Ammon's horn (tissue), 1 donor: ENCODE results near the gene CDCA7L.
"Not testable (repeated sequence)": the region's sequence is repeated elsewhere in the genome, so short reads cannot be mapped to it uniquely, and the experiment has no call there.

ENCODE experiments used
- DNase-seq: peaks from one replicate; pipeline ENCODE4 v3.0.0-alpha.2; 2016; ENCODE audit warnings: low spot score

Gene CDCA7L

DNA sequence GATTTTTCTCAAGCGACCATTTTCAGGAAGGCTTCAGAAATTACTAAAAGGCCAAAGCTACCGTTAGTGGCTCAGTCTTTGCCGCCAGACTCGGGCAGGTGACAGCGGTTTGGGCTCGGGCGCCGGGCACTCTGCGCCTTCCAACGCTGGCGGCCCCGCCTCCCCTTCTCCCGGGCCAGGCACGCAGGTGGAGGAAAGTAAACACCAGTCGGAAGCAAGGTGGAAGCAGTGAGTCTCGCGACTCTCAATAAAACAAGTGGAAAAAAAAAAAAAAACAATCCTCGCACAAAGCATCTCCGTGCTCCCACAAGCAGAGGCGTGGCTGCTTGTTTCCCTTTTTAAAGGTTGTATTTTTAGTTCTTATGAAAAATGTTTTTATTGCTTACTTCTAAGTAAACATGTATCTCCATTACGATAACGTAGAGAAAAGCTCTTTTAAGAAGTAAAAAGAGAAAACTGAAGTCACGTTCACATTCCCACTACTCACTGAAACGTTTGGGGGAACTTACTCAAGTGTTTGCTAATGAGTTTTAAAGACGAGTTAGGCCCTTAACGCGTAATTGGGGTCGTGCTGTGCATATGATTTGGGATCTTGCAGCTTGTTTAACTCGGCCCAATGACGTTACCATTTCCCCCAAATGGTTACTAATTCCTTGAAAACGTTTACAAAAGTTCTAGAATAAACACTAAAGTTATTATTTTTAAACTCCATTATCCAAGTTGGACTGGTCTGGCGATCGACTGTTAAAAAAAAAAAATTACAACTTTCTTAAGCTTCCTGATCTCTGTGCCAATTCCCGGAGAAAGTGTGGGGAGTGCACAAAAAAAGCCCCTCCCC is 864 bp downstream of the CDCA7L start:
- peak; percentile 8 for DNase-seq

- no peak for DNase-seq
These were observed 2.3 kb downstream of the CDCA7L start for GRCh38 chr7:21943436-21943835.

DNA sequence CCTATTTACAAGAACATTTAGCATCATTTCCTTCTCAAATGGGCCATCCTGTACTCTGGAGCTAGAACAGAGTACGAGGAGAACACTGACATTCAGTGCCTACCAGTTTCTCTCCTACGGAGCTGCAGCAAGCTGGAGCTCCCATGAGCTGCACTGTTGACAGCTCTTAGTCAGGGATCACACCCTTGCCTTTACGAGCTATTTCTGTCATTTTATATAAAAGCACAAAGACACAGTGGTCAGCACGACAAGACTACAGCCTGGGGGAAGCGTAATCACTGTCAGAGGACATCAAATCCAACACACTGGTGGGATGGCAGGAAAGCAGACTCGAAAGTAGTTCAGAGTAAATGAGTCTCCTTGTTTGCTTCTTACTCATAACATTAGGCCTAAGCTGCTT is 2.7 kb downstream of the CDCA7L start:
- DNase-seq, result peak; percentile 27

DNA sequence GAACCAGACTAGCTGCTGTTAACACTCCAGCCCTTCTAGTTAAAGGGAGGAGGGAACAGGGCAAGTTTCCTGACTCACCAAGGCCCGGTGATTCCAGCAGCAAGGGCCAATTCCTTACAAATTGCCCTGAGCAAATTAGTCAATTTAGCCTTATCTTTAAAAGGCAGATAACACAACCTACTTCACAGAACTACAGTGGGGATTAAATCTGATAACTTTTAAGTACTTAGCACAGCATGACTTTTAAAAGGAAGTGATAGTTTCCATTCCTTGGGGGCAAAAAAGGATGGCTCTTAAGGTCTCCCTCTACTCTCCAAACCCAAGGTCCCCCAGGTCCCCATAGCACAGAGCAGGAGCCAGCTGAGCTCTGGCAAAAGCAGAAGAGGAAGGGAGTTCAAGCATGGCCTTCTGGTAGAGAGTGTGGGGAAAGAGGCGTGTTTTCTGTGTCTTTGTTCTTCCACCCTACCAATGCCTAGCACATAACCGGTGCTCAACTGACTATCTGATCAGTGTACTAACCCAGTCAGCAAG is 4.0 kb downstream of the CDCA7L start:
- peak; percentile 8 for DNase-seq

DNA sequence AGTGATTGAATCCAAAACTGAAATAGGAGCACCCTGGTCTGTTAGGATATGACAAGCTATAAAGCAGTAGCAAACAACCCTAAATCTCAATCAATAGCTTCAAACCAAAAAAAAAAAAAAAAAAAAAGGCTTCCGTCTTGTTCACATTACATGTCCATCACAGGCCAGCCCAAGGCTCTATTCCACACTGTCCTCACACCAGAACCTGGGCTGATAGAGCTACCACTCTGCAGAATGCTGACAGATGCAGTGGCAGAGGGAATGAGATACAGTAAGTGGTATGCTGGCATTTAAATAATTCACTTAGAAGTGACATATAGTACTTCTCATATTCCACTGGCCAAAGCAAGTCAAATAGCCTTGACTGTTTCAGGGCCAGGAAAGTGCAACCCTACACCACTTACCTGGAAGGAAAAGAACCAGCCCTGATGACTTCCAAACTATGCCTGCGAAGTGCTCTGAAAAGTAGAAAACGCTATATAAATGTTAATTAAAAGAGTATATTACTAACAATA is 5.8 kb downstream of the CDCA7L start:
- no peak for DNase-seq

- no peak for DNase-seq
These were observed 6.4 kb downstream of the CDCA7L start for GRCh38 chr7:21939136-21939857.

DNA sequence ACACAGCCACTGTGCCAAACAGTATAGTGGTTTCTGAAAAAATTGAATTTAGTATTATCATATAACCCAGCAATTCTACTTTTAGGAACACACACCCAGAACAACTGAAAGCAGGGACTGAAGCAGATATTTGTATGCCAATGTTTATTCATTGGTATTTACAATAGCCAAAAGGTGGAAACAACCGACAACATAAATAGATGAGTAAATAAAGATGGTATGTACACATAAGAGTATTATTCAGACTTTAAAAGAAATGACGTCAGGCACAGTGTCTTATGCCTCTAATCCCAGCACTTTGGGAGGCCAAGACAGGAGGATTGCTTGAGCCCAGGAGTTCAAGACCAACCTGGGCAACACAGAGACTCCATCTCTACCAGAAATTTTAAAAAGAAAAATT is 7.2 kb downstream of the CDCA7L start:
- no peak for DNase-seq

GRCh38 chr7:21934808-21935207 is 10.9 kb downstream of the CDCA7L start:
- DNase-seq, result no peak

- not testable (repeated sequence) for DNase-seq
These were observed 12.4 kb downstream of the CDCA7L start for GRCh38 chr7:21933293-21933692.

GRCh38 chr7:21927693-21928092 is 18.0 kb downstream of the CDCA7L start:
- no peak for DNase-seq

DNA sequence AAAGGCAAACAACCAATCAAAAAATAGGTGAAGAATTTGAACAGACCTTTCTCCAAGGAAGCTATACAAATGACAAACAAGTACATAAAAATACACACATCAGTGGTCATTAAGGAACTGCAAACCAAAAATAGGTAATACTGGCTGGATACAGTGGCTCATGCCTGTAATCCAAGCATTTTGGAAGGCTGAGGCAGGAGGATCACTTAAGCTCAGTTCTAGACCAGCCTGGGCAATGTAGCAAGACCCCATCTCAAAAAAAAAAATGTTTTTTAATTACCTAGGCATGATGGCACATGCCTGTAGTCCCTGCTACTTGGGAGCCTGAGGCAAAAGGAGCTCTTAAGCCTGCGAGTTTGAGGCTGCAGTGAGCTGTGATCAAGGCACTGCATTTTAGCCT is 19.3 kb downstream of the CDCA7L start:
- DNase-seq, result no peak

DNA sequence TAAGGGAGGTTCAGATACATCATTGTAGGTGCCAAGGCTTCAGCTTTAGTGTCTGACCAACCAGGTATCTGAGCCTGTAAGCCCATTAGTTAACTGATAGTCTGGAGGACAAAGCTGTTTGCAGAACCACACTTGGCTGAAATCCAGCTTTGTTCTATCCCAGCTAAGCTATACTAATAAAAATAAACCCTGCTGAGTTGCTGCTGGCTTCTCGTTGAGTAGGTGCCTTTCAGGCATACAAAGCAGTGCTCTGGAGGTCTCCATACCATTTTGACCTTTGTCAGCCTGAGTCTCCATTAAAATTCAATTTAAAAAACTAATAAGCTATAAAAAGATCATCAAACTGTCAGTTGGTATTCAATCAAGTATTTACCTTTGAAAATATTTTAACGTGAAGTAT is 22.0 kb downstream of the CDCA7L start:
- no peak for DNase-seq

DNA sequence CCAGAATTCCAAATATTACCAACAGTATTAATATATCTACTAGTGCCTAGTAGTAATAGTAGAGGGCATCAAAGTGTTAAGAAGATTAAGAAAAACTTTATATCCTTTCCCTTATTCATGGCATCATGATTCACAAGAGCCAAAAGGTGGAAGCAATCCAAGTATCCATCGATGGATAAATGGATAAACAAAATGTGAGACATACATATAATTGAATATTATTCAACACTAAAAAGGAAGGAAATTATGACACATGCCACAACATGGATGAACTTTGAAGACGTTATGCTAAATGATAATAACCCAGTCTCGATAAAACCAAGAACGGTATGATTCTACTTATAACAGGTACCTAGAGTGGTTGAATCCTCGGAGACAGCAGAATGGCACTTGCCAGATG is 23.1 kb downstream of the CDCA7L start:
- no peak for DNase-seq

- no peak for DNase-seq
These were observed 24.8 kb downstream of the CDCA7L start for GRCh38 chr7:21920936-21921335.

DNA sequence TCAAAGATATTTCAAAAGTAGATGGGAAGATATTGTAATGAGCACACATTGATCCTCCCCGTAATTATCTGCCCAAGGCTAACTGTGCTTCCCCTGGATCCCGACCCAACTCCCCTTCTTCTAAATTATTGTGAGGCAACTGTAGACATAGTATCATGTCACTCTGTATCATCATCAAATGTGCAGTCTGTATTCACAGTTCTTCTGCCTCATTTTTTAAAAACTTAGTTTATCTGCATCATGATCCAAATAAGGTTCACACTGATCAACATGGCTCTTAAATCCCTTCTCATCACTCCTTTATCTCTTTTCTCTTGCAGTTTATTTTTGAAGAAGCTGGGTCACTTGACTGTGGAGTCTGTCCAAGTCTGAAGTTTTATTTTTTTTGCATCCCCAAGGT is 27.5 kb downstream of the CDCA7L start:
- DNase-seq, result no peak

DNA sequence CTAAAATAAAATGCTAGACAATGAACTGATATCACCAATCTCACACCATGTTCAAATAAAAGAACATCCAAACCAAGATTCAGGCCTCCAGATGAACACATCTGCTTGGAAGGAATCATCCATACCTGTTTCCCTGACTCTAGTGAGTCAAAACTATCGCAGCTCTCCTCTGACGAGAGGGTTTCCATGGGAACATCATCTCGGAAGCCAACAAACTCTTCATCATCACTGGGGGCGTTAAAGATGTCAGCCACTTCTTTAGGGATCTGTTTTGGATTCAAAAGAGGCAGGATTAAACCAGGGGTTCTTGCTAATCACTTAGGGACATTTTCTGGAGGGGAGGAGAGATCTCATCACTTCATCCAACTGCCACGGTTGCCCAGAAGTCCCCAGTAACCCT is 29.1 kb downstream of the CDCA7L start:
- no peak for DNase-seq

DNA sequence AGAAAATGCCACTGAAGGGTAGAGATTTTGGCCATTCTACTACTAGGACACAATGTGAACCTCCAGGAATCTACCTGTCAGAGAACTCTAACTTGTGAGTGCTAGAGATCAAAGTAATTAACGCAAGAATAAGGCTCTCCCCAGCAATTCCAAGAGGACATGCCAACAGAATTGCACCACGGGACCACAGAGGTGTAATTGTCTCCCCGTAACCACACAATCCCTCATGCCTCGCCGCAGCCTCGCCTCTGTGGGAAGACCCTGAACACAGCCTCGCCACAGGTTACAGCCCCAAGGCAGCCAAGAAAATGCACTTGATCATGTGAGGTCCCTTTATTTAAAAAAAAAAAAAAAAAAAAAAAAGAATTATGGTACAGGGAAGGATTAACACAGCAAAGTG is 29.5 kb downstream of the CDCA7L start:
- DNase-seq, result no peak

DNA sequence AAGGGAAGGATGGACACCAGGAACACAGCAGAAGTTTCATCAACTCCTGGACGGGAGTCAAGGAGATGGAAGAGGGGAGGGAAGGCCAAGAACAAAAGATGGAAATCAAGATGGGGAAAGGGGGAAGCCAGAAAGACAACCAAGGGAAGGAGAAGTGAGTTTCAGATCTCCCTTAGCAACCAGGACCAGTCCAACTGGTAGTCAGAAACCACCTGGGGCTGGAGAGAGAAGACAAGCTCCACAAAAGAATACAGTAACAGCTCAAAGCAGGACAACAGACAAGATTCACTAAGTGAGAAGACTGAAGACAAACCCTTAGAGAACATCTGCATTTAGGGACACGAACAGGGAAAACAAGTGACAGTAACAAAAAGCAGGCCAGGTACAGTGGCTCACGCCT is 30.6 kb downstream of the CDCA7L start:
- DNase-seq, result no peak

- no peak for DNase-seq
These were observed 31.0 kb downstream of the CDCA7L start for GRCh38 chr7:21914671-21915070.

DNA sequence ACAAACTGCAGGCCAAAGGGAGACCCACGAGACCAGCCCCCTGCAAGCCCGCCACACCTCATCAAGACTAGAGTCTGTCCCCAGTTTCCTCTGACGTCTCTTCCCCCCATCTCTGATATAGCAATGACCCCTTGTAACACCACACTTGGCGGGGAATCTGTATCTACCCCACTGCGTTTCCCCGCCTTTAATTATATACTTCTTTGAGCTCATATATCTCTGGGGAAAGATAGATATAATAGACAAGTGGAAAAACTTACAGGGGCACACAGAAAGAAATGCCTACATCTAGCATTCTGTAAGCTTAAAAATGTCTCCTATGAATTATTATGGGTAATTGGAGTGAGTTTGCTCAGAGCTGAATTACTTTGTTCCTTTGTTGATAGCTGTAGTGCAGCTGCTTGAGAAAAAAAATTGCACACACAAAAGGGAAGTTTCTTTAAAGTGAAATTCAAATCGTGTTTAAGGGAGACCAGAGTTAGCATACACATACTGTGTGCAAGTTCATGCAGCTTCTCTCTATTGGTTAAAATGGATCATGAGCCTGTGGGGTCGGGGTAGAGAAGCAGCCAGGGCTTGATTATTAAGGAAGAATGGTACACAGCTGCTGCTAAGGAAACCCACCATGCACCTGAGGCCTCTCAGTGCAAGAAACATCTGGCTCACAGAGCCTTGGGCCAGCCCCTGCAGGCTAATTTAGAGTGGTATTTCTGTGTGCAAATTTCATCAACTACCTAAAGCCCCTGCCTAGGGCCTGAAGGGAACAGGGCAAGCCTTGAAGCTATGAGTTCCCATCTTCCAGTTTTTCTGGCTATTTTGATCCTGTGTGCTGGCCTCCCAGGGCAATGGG is 32.5 kb downstream of the CDCA7L start:
- DNase-seq, result no peak

DNA sequence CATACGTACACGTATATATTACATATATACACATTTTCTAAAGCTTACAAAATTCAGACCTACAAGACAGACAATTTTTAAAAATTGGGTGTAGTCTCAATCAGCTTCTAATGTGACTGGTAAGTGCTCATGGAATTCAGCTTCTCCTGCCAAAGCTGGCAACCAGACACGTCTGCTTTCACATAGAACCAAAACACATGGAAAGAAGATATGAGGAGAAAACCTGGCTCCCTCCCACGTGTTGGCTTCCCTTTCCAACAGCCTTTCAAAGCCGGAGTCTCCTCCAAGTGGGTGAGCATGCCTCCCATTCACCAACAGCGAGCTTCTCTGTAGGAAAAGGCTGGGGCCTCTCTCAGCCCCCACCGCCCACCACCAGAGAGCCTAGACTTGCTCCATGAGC is 33.4 kb downstream of the CDCA7L start:
- DNase-seq, result peak; percentile 63

- no peak for DNase-seq
These were observed 34.3 kb downstream of the CDCA7L start for GRCh38 chr7:21911341-21911875.
